PC-3 (cell line): ENCODE measurements around the gene WIPF3. TPM values are rescaled to one million over a fixed set of nuclear protein-coding genes. Genes with fewer than 3 reads are reported as not detected.

Source experiments
- ATAC-seq: fragments of 200-7000 bp; cut with Tn5 transposase; 2 replicates; pipeline ENCODE4 v1.9.1; 2020; ENCODE audit warnings: mild to moderate bottlenecking, moderate library complexity
- BruUV-seq: library from RNA; stranded (reverse); fragments of 400-500 nt; replicated peaks from 2 replicates; lab custom pipeline; 2021; lab: Mats Ljungman, UMichigan
- CTCF ChIA-PET: fragments of 300-600 bp; sonication (Branson Sonifier 250); formaldehyde crosslinking; loops from one replicate; lab custom pipeline; 2022; ENCODE audit warnings: antibody characterized with exemption; lab: Charles Lee
- POLR2A ChIA-PET: fragments of 300-600 bp; sonication (Branson Sonifier 250); formaldehyde crosslinking; loops from one replicate; lab custom pipeline; 2022; ENCODE audit warnings: antibody characterized with exemption; ENCODE audit not compliant: unreplicated experiment; lab: Charles Lee
- DNase-seq: peaks from one replicate; pipeline ENCODE4 v3.0.0-alpha.2; 2015
- H2AFZ ChIP-seq: fragments of 300-600 bp; sonication (generic); 2 replicates; pipeline ENCODE4 v1.6.0; 2016; ENCODE audit warnings: antibody characterized with exemption, low read length
- H3F3A ChIP-seq: fragments of 300-600 bp; sonication (generic); one replicate; pipeline ENCODE4 v1.6.0; 2017; ENCODE audit warnings: antibody characterized with exemption, low read length, control low read depth, mild to moderate bottlenecking; ENCODE audit not compliant: unreplicated experiment
- H3K27ac ChIP-seq: fragments of 300-600 bp; sonication (generic); 2 replicates; pipeline ENCODE4 v1.5.1; 2016; ENCODE audit warnings: mild to moderate bottlenecking, low read length
- H3K27me3 ChIP-seq: fragments of 300-600 bp; sonication (generic); 2 replicates; pipeline ENCODE4 v1.6.1; 2016; ENCODE audit warnings: low read length, mixed read lengths
- H3K36me3 ChIP-seq: fragments of 300-600 bp; sonication (generic); 2 replicates; pipeline ENCODE4 v1.6.1; 2016; ENCODE audit warnings: low read depth, mixed run types, low read length, mixed read lengths
- H3K4me1 ChIP-seq: fragments of 300-600 bp; sonication (generic); 2 replicates; pipeline ENCODE4 v1.5.1; 2016; ENCODE audit warnings: low read length; ENCODE audit not compliant: insufficient read depth
- H3K4me2 ChIP-seq: fragments of 300-600 bp; sonication (generic); 2 replicates; pipeline ENCODE4 v1.6.0; 2016; ENCODE audit warnings: low read length
- H3K4me3 ChIP-seq: fragments of 300-600 bp; sonication (generic); 2 replicates; pipeline ENCODE4 v1.5.1; 2016; ENCODE audit warnings: mild to moderate bottlenecking, low read length, mixed read lengths
- H3K79me2 ChIP-seq: fragments of 300-600 bp; sonication (generic); 2 replicates; pipeline ENCODE4 v1.6.1; 2017; ENCODE audit warnings: low read length, mixed read lengths
- H3K9ac ChIP-seq: fragments of 300-600 bp; sonication (generic); 2 replicates; pipeline ENCODE4 v1.6.0; 2016; ENCODE audit warnings: mild to moderate bottlenecking, low read length
- H3K9me2 ChIP-seq: fragments of 300-600 bp; sonication (generic); replicated peaks from 2 replicates; pipeline ENCODE4 v1.6.1; 2016; ENCODE audit warnings: mixed run types, low read length, mixed read lengths
- H3K9me3 ChIP-seq: fragments of 300-600 bp; sonication (generic); 2 replicates; pipeline ENCODE4 v1.6.1; 2016; ENCODE audit warnings: low read length, mixed read lengths
- H4K20me1 ChIP-seq: fragments of 300-600 bp; sonication (generic); 2 replicates; pipeline ENCODE4 v1.6.1; 2016; ENCODE audit warnings: low read length, mixed read lengths
- CTCF ChIP-seq: fragments of 300-600 bp; sonication (generic); conservative IDR thresholded peaks from 2 replicates; pipeline ENCODE4 v1.5.1; 2017; ENCODE audit warnings: antibody characterized with exemption, low read depth, mild to moderate bottlenecking, low read length
- EZH2 ChIP-seq: fragments of 300-600 bp; sonication (generic); IDR thresholded peaks from one replicate; pipeline ENCODE4 v1.6.1; 2017; ENCODE audit warnings: antibody characterized with exemption, mild to moderate bottlenecking, low read length; ENCODE audit not compliant: unreplicated experiment
- EZH2phosphoT487 ChIP-seq: fragments of 300-600 bp; sonication (generic); IDR thresholded peaks from 2 replicates; pipeline ENCODE4 v1.6.1; 2018; ENCODE audit warnings: mild to moderate bottlenecking, antibody characterized with exemption, low read length, borderline replicate concordance
- intact Hi-C: fragments of 100-400 bp; cut with micrococcal nuclease; formaldehyde crosslinking; loops from 2 replicates; pipeline ENCODE4 v1.9.0; 2023
- total RNA-seq: library from RNA; depleted of rRNA; stranded (reverse); fragments of >200 nt; gene quantifications from 2 replicates; pipeline ENCODE4 v1.2.3, GENCODE V29; 2014

WIPF3 gene
- total RNA-seq, 1 experiment from 2014 or later, result 3.4 TPM

DNA sequence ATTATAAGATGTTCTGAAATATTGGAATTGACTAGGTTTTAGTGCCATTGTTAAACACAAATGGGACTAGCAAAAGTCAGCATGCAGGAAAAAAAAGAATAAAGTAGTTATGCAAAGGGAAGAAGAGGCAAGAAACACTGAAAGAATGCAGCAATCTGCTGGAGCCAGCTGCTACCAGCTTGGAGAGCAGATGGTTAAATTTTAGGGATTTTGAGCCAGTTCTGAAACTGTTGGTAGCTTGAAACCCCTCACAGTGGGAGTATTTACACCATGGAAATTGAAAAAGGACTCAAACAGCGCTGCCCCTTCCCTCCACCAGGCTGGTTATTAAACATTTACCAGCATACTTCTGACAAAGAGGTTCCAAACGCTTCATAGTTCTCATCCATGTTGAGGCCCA lies 142.3 kb downstream of the WIPF3 start:
- Histone ChIP-seq H3K4me3 (no peak overlapping the region), H3K36me3 (peaks cover 23% of the 10 kb centered on the region), H3K4me2 (no peak overlapping the region), H3K9ac (no peak overlapping the region), H4K20me1 (no peaks in the 10 kb centered on the region), H2AFZ (no peak overlapping the region), H3K27ac (no peak overlapping the region), H3K9me2 (no peaks in the 10 kb centered on the region), H3K9me3 (no peaks in the 10 kb centered on the region), H3K79me2 (no peaks in the 10 kb centered on the region), H3K27me3 (no peaks in the 10 kb centered on the region), H3F3A (no peaks in the 10 kb centered on the region), H3K4me1 (no peaks in the 10 kb centered on the region)
- BruUV-seq, result no TSS peak
- POLR2A ChIA-PET, result no interaction called here
- TF ChIP-seq EZH2 (no peak), CTCF (no peak), EZH2phosphoT487 (no peak)
- intact Hi-C loops, result no loop called here
- DNase-seq (no peak), ATAC-seq (no peak)
- CTCF ChIA-PET, result no interaction called here

- no peak overlapping the region for H3K4me3 ChIP-seq
- ChIA-PET CTCF (no interaction called here), POLR2A (no interaction called here)
- no TSS peak for BruUV-seq
- H3K9me2 ChIP-seq, result no peaks in the 10 kb centered on the region
- H3K9me3 ChIP-seq, result no peaks in the 10 kb centered on the region
- no peaks in the 10 kb centered on the region for H4K20me1 ChIP-seq
- H3K36me3 ChIP-seq, result peaks cover 20% of the 10 kb centered on the region
- intact Hi-C loops, result no loop called here
- H3K79me2 ChIP-seq, result no peaks in the 10 kb centered on the region
- H3K4me2 ChIP-seq, result no peak overlapping the region
- H3K4me1 ChIP-seq, result no peaks in the 10 kb centered on the region
- DNase-seq (no peak), ATAC-seq (no peak)
- H3K27me3 ChIP-seq, result no peaks in the 10 kb centered on the region
- no peaks in the 10 kb centered on the region for H3F3A ChIP-seq
- no peak overlapping the region for H3K27ac ChIP-seq
- no peak for TF ChIP-seq CTCF
- no peak for TF ChIP-seq EZH2
- TF ChIP-seq EZH2phosphoT487, result no peak
- H2AFZ ChIP-seq, result no peak overlapping the region
- no peak overlapping the region for H3K9ac ChIP-seq
Observed at GRCh38 chr7:29950480-29950879, 144.2 kb downstream of the WIPF3 start.

DNA sequence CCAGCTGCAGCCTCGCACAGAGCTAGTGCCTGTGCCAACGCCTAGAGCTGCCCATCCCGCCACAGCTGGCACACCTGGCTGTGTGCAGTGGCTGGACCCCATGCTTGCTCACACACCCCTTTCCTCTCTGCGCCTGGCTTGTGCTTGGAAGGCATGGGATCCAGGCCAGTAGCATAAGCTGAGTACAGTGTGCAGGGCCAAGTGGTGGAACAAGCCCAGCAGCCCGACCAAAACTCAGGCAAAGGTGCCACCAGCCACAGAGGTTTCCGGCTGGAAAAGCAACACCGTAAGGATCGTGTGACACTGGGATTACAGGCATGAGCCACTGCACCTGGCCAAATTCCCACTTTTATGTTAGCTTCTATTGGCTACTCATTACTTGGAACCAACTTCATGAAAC lies 144.9 kb downstream of the WIPF3 start:
- Histone ChIP-seq H3K9me2 (no peaks in the 10 kb centered on the region), H4K20me1 (no peaks in the 10 kb centered on the region), H3K27ac (no peak overlapping the region), H3K9me3 (no peaks in the 10 kb centered on the region), H3F3A (no peaks in the 10 kb centered on the region), H3K36me3 (peaks cover 20% of the 10 kb centered on the region), H3K4me2 (no peak overlapping the region), H2AFZ (no peak overlapping the region), H3K4me3 (no peak overlapping the region), H3K4me1 (no peaks in the 10 kb centered on the region), H3K27me3 (no peaks in the 10 kb centered on the region), H3K79me2 (no peaks in the 10 kb centered on the region), H3K9ac (no peak overlapping the region)
- CTCF ChIA-PET, result no interaction called here
- BruUV-seq, result no TSS peak
- intact Hi-C loops, result no loop called here
- POLR2A ChIA-PET, result no interaction called here
- no peak for TF ChIP-seq EZH2
- no peak for TF ChIP-seq CTCF
- no peak for TF ChIP-seq EZH2phosphoT487
- ATAC-seq, result no peak
- no peak for DNase-seq
